Measurements from ENCODE around the gene APPL1. TPM values are rescaled to one million over a fixed set of nuclear protein-coding genes. Genes with fewer than 3 reads are reported as not detected.
A peak's percentile ranks its signal among the peaks of the same experiment; 100 is the strongest.
"Not testable (repeated sequence)": the region's sequence is repeated elsewhere in the genome, so short reads cannot be mapped to it uniquely, and the experiment has no call there.

The APPL1 gene
- total RNA-seq, 2 donors from 2014 or later: 28.0 to 38.4 TPM

GRCh38 chr3:57298041-57298440, 70.5 kb downstream of the APPL1 start:
- H3K36me3 Mint-ChIP-seq: no peaks in the 10 kb centered on the region
- H3K9me3 Mint-ChIP-seq: no peaks in the 10 kb centered on the region
- DNase-seq (ENCODE audit: low spot score in 2 of 2) (peak in 1 of 2 donors; percentile 8), ATAC-seq (peak; percentile 80 to 100)
- no peak overlapping the region for H3K27ac Mint-ChIP-seq

GRCh38 chr3:57303520-57303919, 76.0 kb downstream of the APPL1 start:
- DNase-seq (ENCODE audit: low spot score in 2 of 2); ATAC-seq; H3K27ac Mint-ChIP-seq; H3K36me3 Mint-ChIP-seq; H3K9me3 Mint-ChIP-seq: not testable (repeated sequence)

GRCh38 chr3:57309769-57310360, 82.3 kb downstream of the APPL1 start:
- Mint-ChIP-seq H3K27ac (no peak overlapping the region), H3K36me3 (no peaks in the 10 kb centered on the region), H3K9me3 (no peaks in the 10 kb centered on the region)
- DNase-seq (ENCODE audit: low spot score in 2 of 2): no peak
- no peak for ATAC-seq

GRCh38 chr3:57314204-57314603, 86.7 kb downstream of the APPL1 start:
- H3K36me3 Mint-ChIP-seq: no peaks in the 10 kb centered on the region

More at GRCh38 chr3:57314204-57314603, 86.7 kb downstream of the APPL1 start:
- ATAC-seq (no peak), DNase-seq (ENCODE audit: low spot score in 2 of 2) (no peak)
- Mint-ChIP-seq H3K9me3 (peaks cover 0 to 2% of the 10 kb centered on the region in 2 donors), H3K27ac (no peak overlapping the region)

Other genes with a start within 250 kb of the APPL1 start
- not detected for gene SPATA12, start 167.1 kb upstream of the APPL1 start, total RNA-seq
- under 1 TPM in 1 of 2 donors, not detected in 1; 0.04 TPM for gene IL17RD, start 62.4 kb upstream of the APPL1 start, total RNA-seq
- gene HESX1, start 27.8 kb upstream of the APPL1 start, total RNA-seq: 1 to 10 TPM; 1.3 to 1.5 TPM
- not detected for gene ASB14, start 65.0 kb downstream of the APPL1 start, total RNA-seq